CD14-positive monocyte (primary cell): ENCODE data around the gene TBXA2R. TPM values are rescaled to one million over a fixed set of nuclear protein-coding genes. Genes with fewer than 3 reads are reported as not detected.

Experiments
- DNase-seq, 3 donors: peaks; one replicate each; pipeline ENCODE4 v3.0.0-alpha.2; 2011 to 2022
- H2AFZ ChIP-seq: 2 replicates; pipeline ENCODE4 v1.6.0; 2012; ENCODE audit warnings: mild to moderate bottlenecking, low read depth, low read length, inconsistent platforms; ENCODE audit not compliant: insufficient read depth, poor library complexity, severe bottlenecking
- H3K27ac ChIP-seq, 2 donors: 1 replicate in 1 of 2; 2 replicates in 1 of 2; pipeline ENCODE4 v1.5.1; 2012 to 2013; ENCODE audit warnings: low read length in 2 of 2, control low read depth in 1 of 2, inconsistent platforms in 1 of 2, low read depth in 1 of 2, mild to moderate bottlenecking in 1 of 2
- H3K27me3 ChIP-seq, 2 donors: one replicate each; pipeline versions ENCODE4 v1.6.0 to v1.6.1; 2011 to 2013; ENCODE audit warnings: low read length in 2 of 2; ENCODE audit not compliant: control insufficient read depth in 2 of 2, insufficient read depth in 2 of 2
- H3K36me3 ChIP-seq, 2 donors: replicated peaks in 1 of 2; 1 replicate in 1 of 2; 2 replicates in 1 of 2; pipeline versions ENCODE4 v1.5.1 to v1.6.1; 2012 to 2013; ENCODE audit warnings: low read length in 2 of 2, control low read depth in 1 of 2, inconsistent platforms in 1 of 2, mild to moderate bottlenecking in 1 of 2; ENCODE audit not compliant: insufficient read depth in 2 of 2, control insufficient read depth in 1 of 2
- H3K4me1 ChIP-seq, 2 donors: 1 replicate in 1 of 2; 2 replicates in 1 of 2; pipeline versions ENCODE4 v1.5.1 to v1.6.1; 2012 to 2013; ENCODE audit warnings: low read length in 2 of 2, control low read depth in 1 of 2, inconsistent platforms in 1 of 2, mild to moderate bottlenecking in 1 of 2, moderate library complexity in 1 of 2; ENCODE audit not compliant: insufficient read depth in 2 of 2, control insufficient read depth in 1 of 2
- H3K4me2 ChIP-seq: replicated peaks from 2 replicates; pipeline ENCODE3; 2012; ENCODE audit warnings: low read length, moderate library complexity, mild to moderate bottlenecking; ENCODE audit not compliant: poor library complexity, severe bottlenecking; ENCODE audit errors: extremely low read depth
- H3K4me3 ChIP-seq, 3 experiments: fragments of 200-600 bp in 1 of 3; sonication (generic) in 1 of 3; replicated peaks in 1 of 3; 1 replicate in 2 of 3; 2 replicates in 1 of 3; pipeline ENCODE4 v1.5.1; 2011 to 2013; ENCODE audit warnings: low read length in 3 of 3, mild to moderate bottlenecking in 3 of 3, control low read depth in 2 of 3, low read depth in 2 of 3, inconsistent platforms in 1 of 3, moderate library complexity in 1 of 3
- H3K79me2 ChIP-seq: 2 replicates; pipeline ENCODE4 v1.6.0; 2012; ENCODE audit warnings: mild to moderate bottlenecking, control low read depth, inconsistent platforms, low read length, moderate library complexity; ENCODE audit not compliant: insufficient read depth
- H3K9ac ChIP-seq: 2 replicates; pipeline ENCODE4 v1.6.0; 2017; ENCODE audit warnings: low read length, mild to moderate bottlenecking; ENCODE audit not compliant: insufficient read depth, poor library complexity, severe bottlenecking
- H3K9me3 ChIP-seq, 2 donors: replicated peaks in 1 of 2; 1 replicate in 1 of 2; 2 replicates in 1 of 2; pipeline versions ENCODE4 v1.5.1 to v1.6.1; 2012 to 2013; ENCODE audit warnings: low read length in 2 of 2, control low read depth in 1 of 2; ENCODE audit not compliant: control insufficient read depth in 1 of 2, insufficient read depth in 1 of 2
- H4K20me1 ChIP-seq: 2 replicates; pipeline ENCODE4 v1.6.0; 2012; ENCODE audit warnings: mild to moderate bottlenecking, low read length, control low read depth, moderate library complexity; ENCODE audit not compliant: insufficient read depth
- H3K27ac Mint-ChIP-seq, 7 donors: one replicate each; pipeline ENCODE4 v1.8.0; 2020; ENCODE audit warnings: mild to moderate bottlenecking in 7 of 7, mixed read lengths in 7 of 7, moderate library complexity in 6 of 7, inconsistent platforms in 2 of 7
- H3K27me3 Mint-ChIP-seq, 3 donors: one replicate each; pipeline ENCODE4 v1.8.0; 2021 to 2022; ENCODE audit warnings: low read depth in 3 of 3, mild to moderate bottlenecking in 3 of 3, mixed read lengths in 3 of 3, moderate library complexity in 3 of 3, inconsistent platforms in 1 of 3
- H3K36me3 Mint-ChIP-seq, 2 donors: one replicate each; pipeline ENCODE4 v1.8.0; 2020; ENCODE audit warnings: mixed read lengths in 2 of 2, inconsistent platforms in 1 of 2, mild to moderate bottlenecking in 1 of 2
- H3K4me1 Mint-ChIP-seq: one replicate; pipeline ENCODE4 v1.8.0; 2020; ENCODE audit warnings: mild to moderate bottlenecking, mixed read lengths
- H3K4me3 Mint-ChIP-seq, 2 donors: one replicate each; pipeline ENCODE4 v1.8.0; 2020; ENCODE audit warnings: mild to moderate bottlenecking in 2 of 2, mixed read lengths in 2 of 2, moderate library complexity in 1 of 2
- H3K9me3 Mint-ChIP-seq, 7 donors: one replicate each; pipeline ENCODE4 v1.8.0; 2020 to 2022; ENCODE audit warnings: mixed read lengths in 7 of 7, mild to moderate bottlenecking in 6 of 7, moderate library complexity in 6 of 7, inconsistent platforms in 2 of 7
- WGBS: methylation state at CpG from one replicate; pipeline ENCODE4 v1.1.5; 2013; ENCODE audit warnings: missing lambda C conversion rate; ENCODE audit not compliant: insufficient coverage; 5-methylcytosine and 5-hydroxymethylcytosine counted together
- intact Hi-C, 2 donors: fragments of 100-400 bp; cut with micrococcal nuclease; formaldehyde crosslinking; loops; one replicate each; pipeline versions ENCODE4 v1.15.0 to v1.15.1; 2023
- polyA plus RNA-seq, 3 donors: library from polyadenylated mRNA; depleted of rRNA in 1 of 3; unstranded in 2 of 3; stranded (reverse) in 1 of 3; fragments of 300-500 nt in 2 of 3; fragments of >200 nt in 1 of 3; fragmentation: Illumina TruSeq in 2 of 3; gene quantifications; 1 replicate in 2 of 3; 2 replicates in 1 of 3; pipeline ENCODE4 v1.2.3, GENCODE V29; 2012 to 2021
- TF ChIP-seq, protein P1 (sequence below): fragments of 200-600 bp; IDR thresholded peaks from one replicate; pipeline ENCODE4 v1.8.0; 2022; ENCODE audit warnings: antibody characterized with exemption, mild to moderate bottlenecking

The TBXA2R gene
- polyA plus RNA-seq, 3 donors: 0.05 TPM; not detected in 2

- Histone ChIP-seq H3K4me2 (no peak overlapping the region), H3K36me3 (peaks cover 37 to 52% of the 10 kb centered on the region in 2 donors), H3K4me1 (peaks cover 14 to 28% of the 10 kb centered on the region in 2 donors), H3K4me3 (no peak overlapping the region), H2AFZ (no peak overlapping the region), H3K9me3 (no peaks in the 10 kb centered on the region), H3K9ac (no peak overlapping the region), H4K20me1 (peaks cover 34% of the 10 kb centered on the region), H3K79me2 (peaks cover 27% of the 10 kb centered on the region), H3K27ac (no peak overlapping the region), H3K27me3 (no peaks in the 10 kb centered on the region)
- WGBS: 93% methylated on average over 3 of the region's 12 CpGs
- TF ChIP-seq, protein P1, sequence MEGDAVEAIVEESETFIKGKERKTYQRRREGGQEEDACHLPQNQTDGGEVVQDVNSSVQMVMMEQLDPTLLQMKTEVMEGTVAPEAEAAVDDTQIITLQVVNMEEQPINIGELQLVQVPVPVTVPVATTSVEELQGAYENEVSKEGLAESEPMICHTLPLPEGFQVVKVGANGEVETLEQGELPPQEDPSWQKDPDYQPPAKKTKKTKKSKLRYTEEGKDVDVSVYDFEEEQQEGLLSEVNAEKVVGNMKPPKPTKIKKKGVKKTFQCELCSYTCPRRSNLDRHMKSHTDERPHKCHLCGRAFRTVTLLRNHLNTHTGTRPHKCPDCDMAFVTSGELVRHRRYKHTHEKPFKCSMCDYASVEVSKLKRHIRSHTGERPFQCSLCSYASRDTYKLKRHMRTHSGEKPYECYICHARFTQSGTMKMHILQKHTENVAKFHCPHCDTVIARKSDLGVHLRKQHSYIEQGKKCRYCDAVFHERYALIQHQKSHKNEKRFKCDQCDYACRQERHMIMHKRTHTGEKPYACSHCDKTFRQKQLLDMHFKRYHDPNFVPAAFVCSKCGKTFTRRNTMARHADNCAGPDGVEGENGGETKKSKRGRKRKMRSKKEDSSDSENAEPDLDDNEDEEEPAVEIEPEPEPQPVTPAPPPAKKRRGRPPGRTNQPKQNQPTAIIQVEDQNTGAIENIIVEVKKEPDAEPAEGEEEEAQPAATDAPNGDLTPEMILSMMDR: no peak
- Mint-ChIP-seq H3K36me3 (peaks cover 27 to 51% of the 10 kb centered on the region in 2 donors), H3K9me3 (no peaks in the 10 kb centered on the region), H3K27ac (peak overlapping the region in 2 of 7 donors; percentile 13 to 50), H3K27me3 (no peaks in the 10 kb centered on the region), H3K4me3 (no peak overlapping the region), H3K4me1 (peaks cover 30% of the 10 kb centered on the region)
- intact Hi-C loops: no loop called here
- no peak for DNase-seq
Observed at GRCh38 chr19:3622224-3622623, 15.5 kb upstream of the TBXA2R start.

DNA sequence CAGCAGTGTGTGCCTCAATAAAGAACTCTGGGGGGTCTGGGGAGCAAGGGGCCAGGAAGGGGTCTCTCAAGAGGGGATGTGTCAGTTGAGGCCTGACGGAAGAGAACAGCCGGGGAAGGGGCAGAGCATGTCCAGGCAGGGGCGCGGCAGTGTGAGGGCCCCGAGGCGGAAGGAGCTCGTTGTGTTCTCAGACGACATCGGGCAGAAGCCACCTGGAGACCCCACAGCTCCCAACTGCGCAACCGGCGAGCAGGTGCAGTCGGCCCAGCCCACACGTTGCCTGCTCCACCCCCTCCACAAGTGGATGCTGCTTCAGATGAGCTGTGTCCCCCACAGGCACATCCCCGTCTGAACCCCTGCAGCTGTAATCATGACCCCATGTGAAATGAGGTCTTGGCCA lies 15.0 kb upstream of the TBXA2R start:
- 85% methylated on average over 7 of the region's 15 CpGs for WGBS
- H3K9ac ChIP-seq: no peak overlapping the region
- H2AFZ ChIP-seq: no peak overlapping the region
- no peak overlapping the region for H3K27ac Mint-ChIP-seq
- no peak overlapping the region for H3K4me2 ChIP-seq
- TF ChIP-seq, protein P1: no peak
- H3K4me1 Mint-ChIP-seq: peaks cover 30% of the 10 kb centered on the region
- peaks cover 13 to 25% of the 10 kb centered on the region in 2 donors for H3K4me1 ChIP-seq
- H3K9me3 ChIP-seq: no peaks in the 10 kb centered on the region
- H3K36me3 Mint-ChIP-seq: peaks cover 31 to 57% of the 10 kb centered on the region in 2 donors
- no peak overlapping the region for H3K27ac ChIP-seq
- peaks cover 34% of the 10 kb centered on the region for H4K20me1 ChIP-seq
- H3K4me3 ChIP-seq: no peak overlapping the region
- H3K27me3 Mint-ChIP-seq: no peaks in the 10 kb centered on the region
- peaks cover 27% of the 10 kb centered on the region for H3K79me2 ChIP-seq
- H3K9me3 Mint-ChIP-seq: no peaks in the 10 kb centered on the region
- no peaks in the 10 kb centered on the region for H3K27me3 ChIP-seq
- DNase-seq: no peak
- peaks cover 39 to 52% of the 10 kb centered on the region in 2 donors for H3K36me3 ChIP-seq
- intact Hi-C loops: no loop called here
- H3K4me3 Mint-ChIP-seq: no peak overlapping the region
